ENCODE measurements around the gene ANKMY1. TPM values are rescaled to one million over a fixed set of nuclear protein-coding genes. Genes with fewer than 3 reads are reported as not detected.

The ANKMY1 gene
- total RNA-seq, 1 donor from 2014 or later, result 7.2 TPM

- Mint-ChIP-seq H3K4me3 (ENCODE audit: unreplicated experiment) (peak overlapping the region; percentile 97), H3K27ac (ENCODE audit: unreplicated experiment) (peak overlapping the region; percentile 74), H3K27me3 (ENCODE audit: low read depth, unreplicated experiment) (no peaks in the 10 kb centered on the region), H3K9me3 (ENCODE audit: unreplicated experiment) (no peaks in the 10 kb centered on the region), H3K4me1 (ENCODE audit: low read depth, unreplicated experiment) (peaks cover 34% of the 10 kb centered on the region), H3K36me3 (ENCODE audit: low read depth, unreplicated experiment) (peaks cover 3% of the 10 kb centered on the region)
- H4K20me1 ChIP-seq (ENCODE audit: insufficient read depth, low read length), result peaks cover 75% of the 10 kb centered on the region
- peak overlapping the region; percentile 98 for H3K4me2 ChIP-seq (ENCODE audit: low read length)
- peak overlapping the region; percentile 97 for H3K4me3 ChIP-seq (ENCODE audit: insufficient read depth, low read depth, low read length)
- peak overlapping the region; percentile 89 for H2AFZ ChIP-seq (ENCODE audit: low read depth, low read length)
- H3K9me3 ChIP-seq (ENCODE audit: insufficient read depth, low read depth, low read length), result no peaks in the 10 kb centered on the region
- TF ChIP-seq, protein P1, sequence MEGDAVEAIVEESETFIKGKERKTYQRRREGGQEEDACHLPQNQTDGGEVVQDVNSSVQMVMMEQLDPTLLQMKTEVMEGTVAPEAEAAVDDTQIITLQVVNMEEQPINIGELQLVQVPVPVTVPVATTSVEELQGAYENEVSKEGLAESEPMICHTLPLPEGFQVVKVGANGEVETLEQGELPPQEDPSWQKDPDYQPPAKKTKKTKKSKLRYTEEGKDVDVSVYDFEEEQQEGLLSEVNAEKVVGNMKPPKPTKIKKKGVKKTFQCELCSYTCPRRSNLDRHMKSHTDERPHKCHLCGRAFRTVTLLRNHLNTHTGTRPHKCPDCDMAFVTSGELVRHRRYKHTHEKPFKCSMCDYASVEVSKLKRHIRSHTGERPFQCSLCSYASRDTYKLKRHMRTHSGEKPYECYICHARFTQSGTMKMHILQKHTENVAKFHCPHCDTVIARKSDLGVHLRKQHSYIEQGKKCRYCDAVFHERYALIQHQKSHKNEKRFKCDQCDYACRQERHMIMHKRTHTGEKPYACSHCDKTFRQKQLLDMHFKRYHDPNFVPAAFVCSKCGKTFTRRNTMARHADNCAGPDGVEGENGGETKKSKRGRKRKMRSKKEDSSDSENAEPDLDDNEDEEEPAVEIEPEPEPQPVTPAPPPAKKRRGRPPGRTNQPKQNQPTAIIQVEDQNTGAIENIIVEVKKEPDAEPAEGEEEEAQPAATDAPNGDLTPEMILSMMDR (IDR thresholded peaks at IDR 0.05; ENCODE audit: insufficient read depth, low read depth, low read length), result no peak
- TF ChIP-seq EZH2 (IDR thresholded peaks at IDR 0.05; ENCODE audit: insufficient read depth, low read length), result no peak
- peaks cover 82% of the 10 kb centered on the region for H3K79me2 ChIP-seq (ENCODE audit: insufficient read depth, low read length)
- H3K27ac ChIP-seq (ENCODE audit: low read depth, low read length), result peak overlapping the region; percentile 88
- H3K9ac ChIP-seq (ENCODE audit: low read length), result peak overlapping the region; percentile 96
- peaks cover 31% of the 10 kb centered on the region for H3K4me1 ChIP-seq (ENCODE audit: insufficient read depth, low read length)
- H3K36me3 ChIP-seq (ENCODE audit: insufficient read depth, low read length), result no peaks in the 10 kb centered on the region
- no peaks in the 10 kb centered on the region for H3K27me3 ChIP-seq (ENCODE audit: insufficient read depth, low read length)
- DNase-seq (ENCODE audit: low read depth) (no peak), FAIRE-seq (no peak)
Measured at GRCh38 chr2:240585681-240586197, 28.0 kb upstream of the ANKMY1 start.

GRCh38 chr2:240585101-240585500, 27.3 kb upstream of the ANKMY1 start:
- Histone ChIP-seq H4K20me1 (ENCODE audit: insufficient read depth, low read length) (peaks cover 75% of the 10 kb centered on the region), H3K9me3 (ENCODE audit: insufficient read depth, low read depth, low read length) (no peaks in the 10 kb centered on the region), H3K9ac (ENCODE audit: low read length) (peak overlapping the region; percentile 96), H3K36me3 (ENCODE audit: insufficient read depth, low read length) (no peaks in the 10 kb centered on the region), H3K79me2 (ENCODE audit: insufficient read depth, low read length) (peaks cover 75% of the 10 kb centered on the region), H3K27ac (ENCODE audit: low read depth, low read length) (no peak overlapping the region), H2AFZ (ENCODE audit: low read depth, low read length) (no peak overlapping the region), H3K4me2 (ENCODE audit: low read length) (peak overlapping the region; percentile 98), H3K4me1 (ENCODE audit: insufficient read depth, low read length) (peaks cover 34% of the 10 kb centered on the region), H3K27me3 (ENCODE audit: insufficient read depth, low read length) (no peaks in the 10 kb centered on the region), H3K4me3 (ENCODE audit: insufficient read depth, low read depth, low read length) (peak overlapping the region; percentile 97)
- H3K4me3 Mint-ChIP-seq (ENCODE audit: unreplicated experiment), result peak overlapping the region; percentile 97
- no peaks in the 10 kb centered on the region for H3K27me3 Mint-ChIP-seq (ENCODE audit: low read depth, unreplicated experiment)
- no peak overlapping the region for H3K27ac Mint-ChIP-seq (ENCODE audit: unreplicated experiment)
- no peak for FAIRE-seq
- H3K36me3 Mint-ChIP-seq (ENCODE audit: low read depth, unreplicated experiment), result peaks cover 3% of the 10 kb centered on the region
- no peaks in the 10 kb centered on the region for H3K9me3 Mint-ChIP-seq (ENCODE audit: unreplicated experiment)
- H3K4me1 Mint-ChIP-seq (ENCODE audit: low read depth, unreplicated experiment), result peaks cover 39% of the 10 kb centered on the region
- DNase-seq (ENCODE audit: low read depth), result no peak
- TF ChIP-seq, protein P1 (IDR thresholded peaks at IDR 0.05; ENCODE audit: insufficient read depth, low read depth, low read length), result no peak
- no peak for TF ChIP-seq EZH2 (IDR thresholded peaks at IDR 0.05; ENCODE audit: insufficient read depth, low read length)

- peaks cover 75% of the 10 kb centered on the region for H4K20me1 ChIP-seq (ENCODE audit: insufficient read depth, low read length)
- no peak for TF ChIP-seq EZH2 (IDR thresholded peaks at IDR 0.05; ENCODE audit: insufficient read depth, low read length)
- TF ChIP-seq, protein P1 (IDR thresholded peaks at IDR 0.05; ENCODE audit: insufficient read depth, low read depth, low read length), result no peak
Measured at GRCh38 chr2:240584486-240585031, 26.8 kb upstream of the ANKMY1 start.

More at GRCh38 chr2:240584486-240585031, 26.8 kb upstream of the ANKMY1 start:
- Mint-ChIP-seq H3K27ac (ENCODE audit: unreplicated experiment) (peak overlapping the region; percentile 66), H3K9me3 (ENCODE audit: unreplicated experiment) (no peaks in the 10 kb centered on the region), H3K4me3 (ENCODE audit: unreplicated experiment) (peak overlapping the region; percentile 97), H3K36me3 (ENCODE audit: low read depth, unreplicated experiment) (peaks cover 5% of the 10 kb centered on the region), H3K4me1 (ENCODE audit: low read depth, unreplicated experiment) (peaks cover 45% of the 10 kb centered on the region), H3K27me3 (ENCODE audit: low read depth, unreplicated experiment) (no peaks in the 10 kb centered on the region)
- no peak overlapping the region for H3K4me3 ChIP-seq (ENCODE audit: insufficient read depth, low read depth, low read length)
- DNase-seq (ENCODE audit: low read depth) (no peak), FAIRE-seq (no peak)
- no peaks in the 10 kb centered on the region for H3K27me3 ChIP-seq (ENCODE audit: insufficient read depth, low read length)
- peaks cover 71% of the 10 kb centered on the region for H3K79me2 ChIP-seq (ENCODE audit: insufficient read depth, low read length)
- H3K9ac ChIP-seq (ENCODE audit: low read length), result peak overlapping the region; percentile 96
- no peak overlapping the region for H2AFZ ChIP-seq (ENCODE audit: low read depth, low read length)
- H3K4me1 ChIP-seq (ENCODE audit: insufficient read depth, low read length), result peaks cover 39% of the 10 kb centered on the region
- H3K36me3 ChIP-seq (ENCODE audit: insufficient read depth, low read length), result no peaks in the 10 kb centered on the region
- H3K27ac ChIP-seq (ENCODE audit: low read depth, low read length), result no peak overlapping the region
- H3K4me2 ChIP-seq (ENCODE audit: low read length), result peak overlapping the region; percentile 98
- no peaks in the 10 kb centered on the region for H3K9me3 ChIP-seq (ENCODE audit: insufficient read depth, low read depth, low read length)

All from astrocyte (in vitro differentiated cells and primary cell).